ES-I3 (cell line): ENCODE data around the gene ZBTB16.

Source experiments
- H3K36me3 ChIP-seq: 2 replicates; pipeline ENCODE4 v1.6.1; 2013; ENCODE audit warnings: mild to moderate bottlenecking, low read length, control low read depth, moderate library complexity; ENCODE audit not compliant: insufficient read depth
- H3K4me1 ChIP-seq: 2 replicates; pipeline ENCODE4 v1.6.1; 2013; ENCODE audit warnings: mild to moderate bottlenecking, control low read depth, low read length; ENCODE audit not compliant: insufficient read depth
- H3K9ac ChIP-seq: 2 replicates; pipeline ENCODE4 v1.6.1; 2013; ENCODE audit warnings: low read depth, mild to moderate bottlenecking, low read length, moderate library complexity
- H3K9me3 ChIP-seq: 2 replicates; pipeline ENCODE4 v1.6.1; 2013; ENCODE audit warnings: mild to moderate bottlenecking, low read length, moderate library complexity; ENCODE audit not compliant: control insufficient read depth, insufficient read depth

ZBTB16 gene

DNA sequence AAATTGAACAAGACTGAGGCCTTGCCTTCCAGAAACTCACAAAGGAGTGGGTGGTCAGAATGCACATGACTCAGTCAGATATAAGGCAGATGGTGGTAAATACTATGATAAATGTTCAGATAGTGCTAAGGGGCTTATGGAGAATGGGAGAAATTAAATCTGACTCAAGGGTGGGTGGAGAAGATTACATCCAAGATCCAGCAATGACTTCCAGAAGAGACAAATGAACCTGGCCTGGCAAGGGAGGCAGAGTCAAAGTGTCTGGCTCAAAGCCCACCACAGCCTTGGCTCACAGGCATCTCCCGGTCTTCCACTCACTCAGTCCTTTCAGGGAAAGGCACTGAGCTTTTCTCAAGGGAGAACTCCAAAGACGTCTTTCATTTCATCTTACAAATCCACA, 6.1 kb upstream of the ZBTB16 start:
- H3K36me3 ChIP-seq = no peaks in the 10 kb centered on the region
- H3K9ac ChIP-seq = no peak overlapping the region
- H3K4me1 ChIP-seq = peaks cover 6% of the 10 kb centered on the region; the same call in 1 of the 2 replicates
- H3K9me3 ChIP-seq = no peaks in the 10 kb centered on the region

DNA sequence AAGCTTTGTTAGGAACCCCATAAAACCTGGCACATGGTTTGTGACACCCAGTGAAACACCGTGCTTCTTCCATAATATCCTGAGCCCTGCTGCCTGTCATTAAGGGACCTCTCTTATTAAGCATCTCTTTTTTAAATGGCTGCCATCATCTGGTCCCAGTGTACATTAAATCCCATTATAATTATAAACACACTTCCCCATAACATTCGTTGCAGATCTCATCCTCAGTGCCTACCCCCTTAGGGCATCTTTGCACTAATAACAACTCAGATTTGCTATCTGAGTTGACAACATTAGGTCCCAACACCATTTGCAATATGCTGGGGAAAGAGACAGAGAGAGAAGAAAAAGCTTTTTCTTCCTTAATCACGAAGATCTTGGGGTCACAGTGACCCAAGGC, 4.7 kb upstream of the ZBTB16 start:
- Histone ChIP-seq H3K4me1 (no peaks in the 10 kb centered on the region), H3K9me3 (no peaks in the 10 kb centered on the region), H3K36me3 (no peaks in the 10 kb centered on the region), H3K9ac (no peak overlapping the region)

DNA sequence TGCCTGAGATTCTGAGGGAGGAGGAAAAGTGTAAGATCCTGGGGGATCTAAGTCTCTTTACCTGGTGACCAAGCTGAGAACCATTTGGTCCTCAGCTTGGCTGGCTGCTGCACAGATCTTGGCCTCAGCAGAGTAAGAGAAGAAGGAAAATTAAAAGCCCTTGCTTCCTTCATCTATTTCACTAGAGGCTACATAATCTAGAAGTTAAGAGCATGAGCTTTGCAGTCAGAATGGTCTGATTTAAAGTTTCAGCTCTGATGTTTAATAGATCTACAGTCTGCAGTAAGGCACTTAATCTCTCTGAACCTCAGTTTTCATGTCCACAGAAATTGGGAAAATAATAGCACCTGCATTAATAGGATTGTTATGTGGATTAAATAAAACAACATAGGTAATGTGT, 3.1 kb upstream of the ZBTB16 start:
- Histone ChIP-seq H3K9me3 (no peaks in the 10 kb centered on the region), H3K36me3 (no peaks in the 10 kb centered on the region), H3K9ac (no peak overlapping the region), H3K4me1 (no peaks in the 10 kb centered on the region)

DNA sequence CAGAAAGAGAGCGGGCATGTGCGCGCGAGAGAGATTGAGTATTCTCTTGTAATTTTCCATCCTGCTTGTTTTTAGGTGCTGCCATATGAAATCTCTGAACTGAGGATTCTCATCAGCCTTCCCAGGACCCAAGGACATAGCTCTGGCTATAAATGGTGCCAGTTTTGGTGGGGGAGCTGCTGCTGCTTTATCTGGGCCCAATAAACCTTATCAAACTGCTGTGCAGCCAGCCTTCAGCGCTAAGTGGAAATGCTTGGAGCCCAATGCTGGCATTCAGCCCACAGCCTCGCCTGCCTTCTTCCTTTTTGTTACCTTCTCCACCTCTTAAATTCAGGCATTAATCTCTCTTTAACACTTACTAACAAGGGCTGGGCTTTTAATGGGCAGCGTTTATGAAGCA, 2.4 kb upstream of the ZBTB16 start:
- Histone ChIP-seq H3K9ac (no peak overlapping the region), H3K9me3 (no peaks in the 10 kb centered on the region), H3K36me3 (no peaks in the 10 kb centered on the region), H3K4me1 (peaks cover 5% of the 10 kb centered on the region; the same call in 1 of the 2 replicates)

DNA sequence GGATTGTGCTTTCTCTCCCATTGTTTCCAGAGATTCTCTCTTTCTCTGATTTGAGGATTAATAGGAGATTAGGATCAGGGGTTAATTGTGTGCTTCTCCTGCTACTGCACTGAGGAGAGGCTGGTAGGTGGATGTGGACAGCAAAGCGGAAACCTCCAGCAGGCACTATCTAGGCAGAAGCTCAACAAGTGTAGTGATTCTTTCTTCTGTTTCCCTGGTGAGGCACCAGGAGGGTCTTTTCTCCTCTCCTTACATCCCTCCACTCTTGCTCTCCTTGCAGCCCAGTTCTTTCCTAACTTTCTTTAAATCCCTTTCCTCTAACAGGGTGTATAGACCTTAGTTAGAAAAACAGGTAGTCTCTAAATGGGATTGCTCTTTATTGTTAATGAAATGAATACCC, 1.9 kb upstream of the ZBTB16 start:
- H3K4me1 ChIP-seq = peaks cover 5% of the 10 kb centered on the region; the same call in 1 of the 2 replicates
- 0 out of 2 replicates have a peak overlapping the region, but pooled peaks have one; percentile 58 for H3K9ac ChIP-seq
- no peaks in the 10 kb centered on the region for H3K36me3 ChIP-seq
- no peaks in the 10 kb centered on the region for H3K9me3 ChIP-seq

DNA sequence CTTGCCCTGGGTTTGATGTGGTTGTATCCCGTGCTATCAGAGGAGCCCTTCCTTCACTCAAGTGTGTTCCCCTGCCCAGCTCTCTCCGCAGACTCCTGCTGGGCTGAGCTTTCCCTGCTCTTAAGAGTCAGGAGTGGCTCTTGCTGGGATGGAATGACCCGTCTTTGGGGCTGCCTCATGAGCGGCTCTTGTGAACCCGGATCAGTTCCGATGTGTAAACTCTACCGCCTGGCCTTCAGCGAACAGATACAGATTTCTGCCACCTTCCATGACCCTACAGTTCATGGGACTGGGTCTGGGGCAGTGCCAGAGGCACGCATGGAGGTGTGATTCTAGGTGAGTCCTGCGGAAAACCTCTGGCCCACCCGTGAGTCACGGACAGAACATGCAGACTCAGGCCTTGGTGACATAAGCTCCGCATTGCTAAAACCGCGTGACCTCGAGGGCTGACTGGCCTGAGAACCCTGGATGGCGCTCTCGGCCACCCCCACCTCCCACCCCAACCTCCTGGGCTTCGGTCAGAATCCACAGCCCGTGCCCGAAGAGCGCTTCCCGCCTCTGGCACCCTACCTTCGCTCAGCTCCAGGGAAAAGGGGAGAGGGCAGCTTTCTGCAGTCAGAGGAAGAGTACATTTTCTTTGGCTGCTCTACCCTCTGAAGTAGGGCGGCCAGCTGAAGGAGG, 1.3 kb upstream of the ZBTB16 start:
- no peaks in the 10 kb centered on the region for H3K36me3 ChIP-seq
- peak overlapping the region; percentile 58; the same call in 1 of the 2 replicates for H3K9ac ChIP-seq
- H3K9me3 ChIP-seq = no peaks in the 10 kb centered on the region
- peaks cover 5% of the 10 kb centered on the region; the same call in 1 of the 2 replicates for H3K4me1 ChIP-seq

DNA sequence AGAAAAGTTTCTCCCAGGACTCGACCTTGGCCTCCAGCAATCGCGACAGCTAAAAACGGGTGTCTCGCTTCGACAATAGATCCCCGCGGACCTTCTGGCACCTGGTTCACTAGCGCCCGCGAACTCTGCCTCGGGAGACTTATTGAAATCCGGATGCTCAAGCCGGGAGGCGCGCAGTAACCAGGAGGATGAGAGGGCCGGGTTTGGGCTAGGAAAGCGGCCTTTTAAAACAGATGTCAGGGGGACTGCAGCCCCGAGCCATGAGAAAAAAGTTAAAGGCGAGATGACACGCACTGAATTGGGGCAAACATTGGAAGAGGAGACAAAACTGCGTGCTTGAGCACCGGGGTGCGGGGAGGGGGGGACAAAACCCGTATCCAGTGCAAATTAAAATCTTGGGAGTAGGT, 637 bp upstream of the ZBTB16 start:
- Histone ChIP-seq H3K4me1 (peaks cover 5% of the 10 kb centered on the region; the same call in 1 of the 2 replicates), H3K9me3 (no peaks in the 10 kb centered on the region), H3K9ac (peak overlapping the region; percentile 58; the same call in 1 of the 2 replicates), H3K36me3 (no peaks in the 10 kb centered on the region)

DNA sequence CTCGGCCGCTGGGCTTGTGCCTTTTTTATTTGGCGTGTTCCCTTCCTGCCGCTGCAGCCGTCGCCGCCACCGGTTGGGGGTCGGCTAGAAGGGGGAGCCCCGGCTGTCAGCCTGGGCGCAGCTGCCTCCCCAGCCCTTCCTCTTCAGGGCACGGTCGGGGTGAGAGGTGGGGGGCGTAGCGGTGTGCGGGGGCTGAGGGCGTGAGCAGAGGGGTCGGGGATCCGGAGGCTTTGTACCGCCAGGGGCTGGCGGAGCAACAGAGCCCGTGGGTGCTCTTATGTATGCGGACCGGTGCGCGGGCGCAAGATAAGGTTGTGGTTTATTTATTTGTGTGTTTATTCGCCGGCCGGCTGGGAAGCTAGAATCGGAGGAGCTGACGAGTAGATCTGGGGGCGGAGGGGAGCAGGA, 477 bp downstream of the ZBTB16 start:
- Histone ChIP-seq H3K9ac (peak overlapping the region; percentile 67; the same call in 1 of the 2 replicates), H3K4me1 (peaks cover 5% of the 10 kb centered on the region; the same call in 1 of the 2 replicates), H3K36me3 (no peaks in the 10 kb centered on the region), H3K9me3 (no peaks in the 10 kb centered on the region)

DNA sequence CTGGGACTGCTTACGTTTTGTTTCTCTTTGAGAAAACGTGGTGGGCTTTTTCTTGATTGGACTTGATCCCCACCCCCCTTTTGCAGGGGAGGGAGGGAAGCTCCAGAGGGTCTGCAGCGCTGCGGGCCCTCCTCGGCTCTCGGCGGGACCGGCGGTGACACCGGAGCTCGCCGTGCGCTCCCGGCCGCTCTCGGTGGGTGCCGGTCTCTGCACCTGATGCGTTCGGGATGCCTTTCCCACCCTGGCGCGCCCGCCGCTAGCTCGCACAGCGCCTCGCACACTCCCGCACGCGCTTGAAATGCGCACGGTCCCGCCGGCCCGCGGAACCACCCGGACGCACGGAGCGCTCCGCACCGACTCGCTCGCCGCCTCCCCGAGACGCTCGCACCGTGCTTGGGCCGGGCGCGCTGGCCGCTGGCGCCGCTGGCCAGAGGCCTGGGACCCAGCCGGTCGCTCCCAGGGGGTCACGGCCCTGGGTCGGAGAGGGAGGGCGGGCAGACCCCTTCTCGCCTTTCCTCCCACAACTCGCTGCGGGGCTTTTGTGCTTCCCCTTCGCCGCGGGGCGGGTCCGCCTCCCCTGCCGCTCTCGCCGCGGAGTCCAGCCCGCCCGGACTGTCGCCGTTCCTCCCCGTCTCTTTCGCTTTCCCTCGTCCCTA, 1.0 kb downstream of the ZBTB16 start:
- Histone ChIP-seq H3K36me3 (no peaks in the 10 kb centered on the region), H3K9ac (peak overlapping the region; percentile 67; the same call in 1 of the 2 replicates), H3K9me3 (no peaks in the 10 kb centered on the region), H3K4me1 (peaks cover 5% of the 10 kb centered on the region; the same call in 1 of the 2 replicates)

DNA sequence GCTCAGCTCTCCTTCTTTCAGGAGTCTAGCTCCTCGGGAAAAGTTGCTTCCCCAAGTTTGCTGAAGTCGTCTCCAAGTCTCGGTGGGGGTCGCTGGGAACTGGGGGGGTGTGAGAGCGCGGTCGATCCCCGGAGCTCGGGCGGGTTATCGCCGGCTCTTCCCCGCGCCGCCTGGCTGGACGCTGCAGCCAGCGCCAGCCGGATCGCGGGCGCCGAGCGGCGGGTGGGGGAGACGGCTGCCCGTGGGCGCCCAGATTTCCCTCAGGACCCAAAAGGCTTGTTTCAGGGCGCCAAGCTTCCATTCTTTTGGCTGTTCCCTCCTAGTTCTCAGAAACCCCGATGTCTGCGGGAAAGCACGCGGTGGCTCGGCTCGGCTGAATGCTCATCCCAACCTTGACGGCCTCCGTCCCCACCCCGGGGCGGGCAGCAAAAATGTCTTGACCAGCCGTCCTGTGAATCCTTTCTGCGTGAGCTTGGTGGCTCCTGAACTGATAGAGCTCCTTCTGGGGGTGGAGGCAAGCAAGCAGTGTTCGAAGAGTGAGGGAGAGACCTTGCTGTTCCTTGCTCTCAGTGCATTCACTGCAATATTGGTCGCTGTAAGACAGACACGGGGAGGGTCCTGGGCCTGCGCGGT, 1.7 kb downstream of the ZBTB16 start:
- peak overlapping the region; percentile 67; the same call in 1 of the 2 replicates for H3K9ac ChIP-seq
- H3K36me3 ChIP-seq = no peaks in the 10 kb centered on the region
- no peaks in the 10 kb centered on the region for H3K9me3 ChIP-seq
- peaks cover 5% of the 10 kb centered on the region; the same call in 1 of the 2 replicates for H3K4me1 ChIP-seq

DNA sequence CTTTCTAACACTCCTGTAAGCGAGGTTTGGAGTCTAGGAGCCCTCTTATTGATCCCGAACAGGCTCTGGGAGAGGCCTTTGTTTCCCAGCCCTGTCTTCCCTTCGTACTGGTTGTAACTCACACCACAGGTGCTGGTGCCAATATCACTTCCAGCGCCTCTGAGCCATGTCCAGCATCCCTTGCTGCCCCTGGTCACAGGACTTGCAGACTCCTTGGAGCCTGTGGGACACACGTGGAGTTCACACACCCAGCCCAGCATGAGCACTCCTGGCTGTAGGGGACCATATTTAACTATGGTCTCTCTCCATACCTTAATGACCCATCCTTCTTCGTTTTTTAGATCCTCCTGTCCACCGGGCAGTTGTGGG, 2.2 kb downstream of the ZBTB16 start:
- peak overlapping the region; percentile 67; the same call in 1 of the 2 replicates for H3K9ac ChIP-seq
- no peaks in the 10 kb centered on the region for H3K36me3 ChIP-seq
- H3K4me1 ChIP-seq = peaks cover 5% of the 10 kb centered on the region; the same call in 1 of the 2 replicates
- no peaks in the 10 kb centered on the region for H3K9me3 ChIP-seq

DNA sequence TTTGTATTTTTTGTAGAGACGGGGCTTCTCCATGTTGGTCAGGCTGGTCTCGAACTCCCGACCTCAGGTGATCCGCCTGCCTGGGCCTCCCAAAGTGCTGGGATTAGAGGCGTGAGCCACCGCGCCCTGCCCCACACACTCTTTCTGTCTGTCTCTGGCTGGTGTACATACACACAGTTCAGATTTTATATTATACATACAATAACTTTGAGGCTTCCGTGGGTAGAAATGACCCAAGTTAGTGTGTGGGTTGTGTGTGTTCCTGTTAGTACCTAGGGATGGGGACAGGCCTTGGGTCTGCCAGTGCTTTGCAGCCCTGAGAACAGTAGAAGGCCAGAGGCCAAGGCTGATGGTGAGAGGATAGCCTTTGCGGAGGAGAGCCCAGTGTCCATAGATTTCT, 2.8 kb downstream of the ZBTB16 start:
- Histone ChIP-seq H3K36me3 (no peaks in the 10 kb centered on the region), H3K9me3 (no peaks in the 10 kb centered on the region), H3K4me1 (peaks cover 5% of the 10 kb centered on the region; the same call in 1 of the 2 replicates), H3K9ac (no peak overlapping the region)

DNA sequence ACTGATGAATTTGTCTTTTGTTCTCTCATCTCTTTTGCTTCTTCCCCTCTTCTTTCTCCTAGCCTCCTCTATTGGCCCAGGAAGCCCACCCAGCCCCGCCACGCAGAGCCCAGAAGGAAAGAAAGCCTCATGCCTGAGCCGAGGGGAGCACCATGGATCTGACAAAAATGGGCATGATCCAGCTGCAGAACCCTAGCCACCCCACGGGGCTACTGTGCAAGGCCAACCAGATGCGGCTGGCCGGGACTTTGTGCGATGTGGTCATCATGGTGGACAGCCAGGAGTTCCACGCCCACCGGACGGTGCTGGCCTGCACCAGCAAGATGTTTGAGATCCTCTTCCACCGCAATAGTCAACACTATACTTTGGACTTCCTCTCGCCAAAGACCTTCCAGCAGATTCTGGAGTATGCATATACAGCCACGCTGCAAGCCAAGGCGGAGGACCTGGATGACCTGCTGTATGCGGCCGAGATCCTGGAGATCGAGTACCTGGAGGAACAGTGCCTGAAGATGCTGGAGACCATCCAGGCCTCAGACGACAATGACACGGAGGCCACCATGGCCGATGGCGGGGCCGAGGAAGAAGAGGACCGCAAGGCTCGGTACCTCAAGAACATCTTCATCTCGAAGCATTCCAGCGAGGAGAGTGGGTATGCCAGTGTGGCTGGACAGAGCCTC, 3.8 kb downstream of the ZBTB16 start:
- no peak overlapping the region for H3K9ac ChIP-seq
- H3K4me1 ChIP-seq = peaks cover 5% of the 10 kb centered on the region; the same call in 1 of the 2 replicates
- H3K36me3 ChIP-seq = no peaks in the 10 kb centered on the region
- no peaks in the 10 kb centered on the region for H3K9me3 ChIP-seq

DNA sequence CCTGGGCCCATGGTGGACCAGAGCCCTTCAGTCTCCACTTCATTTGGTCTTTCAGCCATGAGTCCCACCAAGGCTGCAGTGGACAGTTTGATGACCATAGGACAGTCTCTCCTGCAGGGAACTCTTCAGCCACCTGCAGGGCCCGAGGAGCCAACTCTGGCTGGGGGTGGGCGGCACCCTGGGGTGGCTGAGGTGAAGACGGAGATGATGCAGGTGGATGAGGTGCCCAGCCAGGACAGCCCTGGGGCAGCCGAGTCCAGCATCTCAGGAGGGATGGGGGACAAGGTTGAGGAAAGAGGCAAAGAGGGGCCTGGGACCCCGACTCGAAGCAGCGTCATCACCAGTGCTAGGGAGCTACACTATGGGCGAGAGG, 4.3 kb downstream of the ZBTB16 start:
- Histone ChIP-seq H3K36me3 (no peaks in the 10 kb centered on the region), H3K4me1 (peaks cover 5% of the 10 kb centered on the region; the same call in 1 of the 2 replicates), H3K9ac (no peak overlapping the region), H3K9me3 (no peaks in the 10 kb centered on the region)
